Measurements from ENCODE around the gene P2RY12.

DNA sequence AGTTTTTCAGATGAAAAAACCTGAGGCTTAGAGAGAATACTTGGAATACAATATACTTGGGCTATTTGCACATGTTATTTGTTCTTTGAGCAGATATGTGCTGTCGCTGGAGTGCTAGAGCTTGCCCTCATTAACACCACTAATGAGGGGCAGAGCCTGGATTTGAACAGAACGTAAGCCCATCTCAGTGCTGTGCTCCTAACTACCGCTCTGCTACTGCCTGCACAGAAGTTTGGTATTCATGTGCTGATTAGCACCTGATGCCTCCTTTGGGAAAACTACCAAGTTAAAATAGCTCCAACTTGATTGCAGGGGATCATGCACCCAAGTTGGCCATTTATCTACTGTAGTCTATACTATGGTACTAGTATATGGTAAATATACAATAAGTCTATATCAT is 71.6 kb downstream of the P2RY12 start:
- TF ChIP-seq, protein P1, sequence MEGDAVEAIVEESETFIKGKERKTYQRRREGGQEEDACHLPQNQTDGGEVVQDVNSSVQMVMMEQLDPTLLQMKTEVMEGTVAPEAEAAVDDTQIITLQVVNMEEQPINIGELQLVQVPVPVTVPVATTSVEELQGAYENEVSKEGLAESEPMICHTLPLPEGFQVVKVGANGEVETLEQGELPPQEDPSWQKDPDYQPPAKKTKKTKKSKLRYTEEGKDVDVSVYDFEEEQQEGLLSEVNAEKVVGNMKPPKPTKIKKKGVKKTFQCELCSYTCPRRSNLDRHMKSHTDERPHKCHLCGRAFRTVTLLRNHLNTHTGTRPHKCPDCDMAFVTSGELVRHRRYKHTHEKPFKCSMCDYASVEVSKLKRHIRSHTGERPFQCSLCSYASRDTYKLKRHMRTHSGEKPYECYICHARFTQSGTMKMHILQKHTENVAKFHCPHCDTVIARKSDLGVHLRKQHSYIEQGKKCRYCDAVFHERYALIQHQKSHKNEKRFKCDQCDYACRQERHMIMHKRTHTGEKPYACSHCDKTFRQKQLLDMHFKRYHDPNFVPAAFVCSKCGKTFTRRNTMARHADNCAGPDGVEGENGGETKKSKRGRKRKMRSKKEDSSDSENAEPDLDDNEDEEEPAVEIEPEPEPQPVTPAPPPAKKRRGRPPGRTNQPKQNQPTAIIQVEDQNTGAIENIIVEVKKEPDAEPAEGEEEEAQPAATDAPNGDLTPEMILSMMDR (IDR thresholded peaks at IDR 0.05): no peak
- no peak for TF ChIP-seq ZFX (IDR thresholded peaks at IDR 0.05; ENCODE audit: borderline replicate concordance)
